BE2C (cell line): ENCODE results near the gene SLC13A3.

Source experiments
- DNase-seq: peaks from one replicate; pipeline ENCODE4 v3.0.0-alpha.2; 2020
- H3K27me3 ChIP-seq: fragments of 250-450 bp; sonication (Bioruptor Pico); 2 replicates; pipeline ENCODE4 v1.5.1; 2020; ENCODE audit warnings: mild to moderate bottlenecking
- H3K36me3 ChIP-seq: fragments of 250-450 bp; sonication (Bioruptor Pico); 2 replicates; pipeline ENCODE4 v1.5.1; 2020; ENCODE audit warnings: mild to moderate bottlenecking
- H3K4me1 ChIP-seq: fragments of 250-450 bp; sonication (Bioruptor Pico); 2 replicates; pipeline ENCODE4 v1.5.1; 2020
- H3K4me3 ChIP-seq: 2 replicates; pipeline ENCODE4 v1.5.1; 2011; ENCODE audit warnings: low read depth, low read length
- H3K9me3 ChIP-seq: fragments of 250-450 bp; sonication (Bioruptor Pico); 2 replicates; pipeline ENCODE4 v1.5.1; 2020
- CTCF ChIP-seq: IDR thresholded peaks from 2 replicates; pipeline ENCODE4 v1.5.1; 2012; ENCODE audit warnings: mild to moderate bottlenecking, low read depth, low read length

Gene SLC13A3

GRCh38 chr20:46639587-46639986, 11.7 kb downstream of the SLC13A3 start:
- Histone ChIP-seq H3K4me1 (no peaks in the 10 kb centered on the region), H3K36me3 (no peaks in the 10 kb centered on the region), H3K4me3 (no peak overlapping the region), H3K27me3 (peaks cover 3% of the 10 kb centered on the region), H3K9me3 (no peaks in the 10 kb centered on the region)
- DNase-seq: no peak
- TF ChIP-seq CTCF: no peak

GRCh38 chr20:46638898-46639274, 12.4 kb downstream of the SLC13A3 start:
- no peak overlapping the region for H3K4me3 ChIP-seq
- H3K4me1 ChIP-seq: no peaks in the 10 kb centered on the region
- TF ChIP-seq CTCF: no peak
- H3K36me3 ChIP-seq: no peaks in the 10 kb centered on the region
- no peak for DNase-seq
- H3K9me3 ChIP-seq: no peaks in the 10 kb centered on the region
- peaks cover 3% of the 10 kb centered on the region; the same call in 1 of the 2 replicates for H3K27me3 ChIP-seq

- no peaks in the 10 kb centered on the region for H3K9me3 ChIP-seq
- H3K36me3 ChIP-seq: no peaks in the 10 kb centered on the region
- H3K4me3 ChIP-seq: no peak overlapping the region
- H3K4me1 ChIP-seq: no peaks in the 10 kb centered on the region
- no peak for DNase-seq
- no peak for TF ChIP-seq CTCF
- H3K27me3 ChIP-seq: peaks cover 2% of the 10 kb centered on the region; the same call in 1 of the 2 replicates
These were observed 12.9 kb downstream of the SLC13A3 start for GRCh38 chr20:46638134-46638897.

- H3K4me1 ChIP-seq: no peaks in the 10 kb centered on the region
- TF ChIP-seq CTCF: no peak
- no peak for DNase-seq
- H3K4me3 ChIP-seq: no peak overlapping the region
- H3K9me3 ChIP-seq: no peaks in the 10 kb centered on the region
- no peaks in the 10 kb centered on the region for H3K36me3 ChIP-seq
- H3K27me3 ChIP-seq: no peaks in the 10 kb centered on the region
These were observed 13.7 kb downstream of the SLC13A3 start for GRCh38 chr20:46637427-46638133.

GRCh38 chr20:46637020-46637419, 14.2 kb downstream of the SLC13A3 start:
- Histone ChIP-seq H3K4me3 (no peak overlapping the region), H3K4me1 (no peaks in the 10 kb centered on the region), H3K36me3 (no peaks in the 10 kb centered on the region), H3K27me3 (no peaks in the 10 kb centered on the region), H3K9me3 (no peaks in the 10 kb centered on the region)
- no peak for TF ChIP-seq CTCF
- no peak for DNase-seq

- DNase-seq: no peak
- Histone ChIP-seq H3K4me3 (no peak overlapping the region), H3K4me1 (no peaks in the 10 kb centered on the region), H3K27me3 (no peaks in the 10 kb centered on the region), H3K9me3 (no peaks in the 10 kb centered on the region), H3K36me3 (no peaks in the 10 kb centered on the region)
- TF ChIP-seq CTCF: no peak
These were observed 14.7 kb downstream of the SLC13A3 start for GRCh38 chr20:46636514-46636913.
